ENCODE measurements around the gene FGD6.

- TF ChIP-seq CTCF (IDR thresholded peaks at IDR 0.05) (no peak), EP300 (IDR thresholded peaks at IDR 0.05) (no peak)
Measured at GRCh38 chr12:95034750-95035149, 182.5 kb downstream of the FGD6 start.

Data from ovary (tissue), 3 donors.